ENCODE measurements around the gene CARD9.

DNA sequence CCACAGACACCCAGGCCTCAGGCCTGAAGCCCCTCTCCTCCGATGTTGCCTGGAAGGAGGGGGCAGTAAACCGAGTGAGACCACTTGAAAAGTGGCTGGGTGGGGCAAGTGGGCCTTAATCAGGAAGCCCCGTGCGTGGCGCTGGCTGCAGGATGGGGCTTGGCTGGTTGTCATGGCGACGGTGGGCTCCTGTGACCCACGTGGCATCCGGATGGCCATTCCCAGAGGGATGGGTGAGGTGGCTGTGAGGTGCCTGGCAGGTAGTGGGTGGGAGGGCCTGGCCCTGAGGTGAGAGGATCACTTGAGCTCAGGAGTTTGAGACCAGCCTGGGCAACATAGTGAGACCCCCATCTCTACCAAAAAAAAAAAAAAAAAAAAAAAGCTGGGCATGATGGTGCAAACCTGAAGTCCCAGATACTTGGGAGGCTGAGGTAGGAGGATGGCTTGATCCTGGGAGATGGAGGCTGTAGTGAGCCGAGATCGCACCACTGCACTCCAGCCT lies 40.9 kb downstream of the CARD9 start:
- TF ChIP-seq CTCF (IDR thresholded peaks at IDR 0.05) (no peak), EZH2 (IDR thresholded peaks at IDR 0.05) (no peak)

Measured in neural progenitor cell (in vitro differentiated cells).